ENCODE measurements around the gene SCTR.

DNA sequence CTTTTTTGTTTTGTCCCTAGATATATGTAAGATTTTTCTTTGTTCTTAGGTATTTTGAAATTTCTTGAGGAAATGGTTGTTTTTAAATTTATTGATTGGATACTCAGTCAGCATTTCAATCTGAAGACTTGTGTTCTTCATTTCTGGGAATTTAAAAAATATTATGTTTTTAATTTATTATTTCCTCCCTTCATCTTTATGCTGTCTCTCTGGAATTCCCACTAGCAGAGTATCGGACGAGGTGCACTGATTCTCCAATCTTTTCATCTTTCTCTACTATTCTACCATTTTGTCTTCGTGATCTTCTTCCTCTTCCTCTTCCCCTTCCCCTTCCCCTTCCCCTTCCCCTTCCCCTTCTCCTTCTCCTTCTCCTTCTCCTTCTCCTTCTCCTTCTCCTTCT lies 12.3 kb downstream of the SCTR start:
- TF ChIP-seq, protein P1, sequence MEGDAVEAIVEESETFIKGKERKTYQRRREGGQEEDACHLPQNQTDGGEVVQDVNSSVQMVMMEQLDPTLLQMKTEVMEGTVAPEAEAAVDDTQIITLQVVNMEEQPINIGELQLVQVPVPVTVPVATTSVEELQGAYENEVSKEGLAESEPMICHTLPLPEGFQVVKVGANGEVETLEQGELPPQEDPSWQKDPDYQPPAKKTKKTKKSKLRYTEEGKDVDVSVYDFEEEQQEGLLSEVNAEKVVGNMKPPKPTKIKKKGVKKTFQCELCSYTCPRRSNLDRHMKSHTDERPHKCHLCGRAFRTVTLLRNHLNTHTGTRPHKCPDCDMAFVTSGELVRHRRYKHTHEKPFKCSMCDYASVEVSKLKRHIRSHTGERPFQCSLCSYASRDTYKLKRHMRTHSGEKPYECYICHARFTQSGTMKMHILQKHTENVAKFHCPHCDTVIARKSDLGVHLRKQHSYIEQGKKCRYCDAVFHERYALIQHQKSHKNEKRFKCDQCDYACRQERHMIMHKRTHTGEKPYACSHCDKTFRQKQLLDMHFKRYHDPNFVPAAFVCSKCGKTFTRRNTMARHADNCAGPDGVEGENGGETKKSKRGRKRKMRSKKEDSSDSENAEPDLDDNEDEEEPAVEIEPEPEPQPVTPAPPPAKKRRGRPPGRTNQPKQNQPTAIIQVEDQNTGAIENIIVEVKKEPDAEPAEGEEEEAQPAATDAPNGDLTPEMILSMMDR (IDR thresholded peaks at IDR 0.05) = no peak
- no peak for TF ChIP-seq EZH2 (IDR thresholded peaks at IDR 0.05; ENCODE audit: borderline replicate concordance, insufficient read depth, low read depth, low read length, poor library complexity, severe bottlenecking)
